ENCODE results near the gene KIAA0930. TPM values are rescaled to one million over a fixed set of nuclear protein-coding genes. Genes with fewer than 3 reads are reported as not detected.

KIAA0930 gene
- total and polyA plus RNA-seq, 7 donors = 13.2 to 51.1 (median 23.4) TPM

GRCh38 chr22:45210991-45211390 lies 29.7 kb downstream of the KIAA0930 start:
- 86 to 90% (median 87%) methylated on average over 8 of the region's 8 CpGs for WGBS, 3 donors

DNA sequence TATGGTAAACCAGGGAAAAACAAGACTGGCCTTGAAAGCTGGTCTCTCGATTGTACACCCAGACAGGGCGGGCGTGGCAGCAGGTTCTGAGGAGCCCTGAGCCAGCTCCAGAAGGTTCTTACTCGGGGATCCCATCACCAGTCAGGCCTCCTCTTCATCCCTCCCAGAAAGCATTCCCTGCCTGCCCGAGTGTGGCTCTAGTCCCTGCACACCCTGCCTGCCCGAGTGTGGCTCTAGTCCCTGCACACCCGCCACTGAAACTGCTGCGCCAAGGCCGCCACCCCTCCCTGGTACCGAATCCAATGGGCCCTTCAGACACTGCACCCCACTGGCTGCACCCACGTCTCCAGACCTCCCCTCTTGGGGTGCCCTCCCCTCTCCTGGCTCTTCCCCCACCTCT lies 30.1 kb downstream of the KIAA0930 start:
- Histone ChIP-seq H3K27ac (no peak overlapping the region), H3K9me3 (no peaks in the 10 kb centered on the region), H3K4me3 (no peak overlapping the region), H3K4me1 (no peaks in the 10 kb centered on the region), H3K36me3 (ENCODE audit: insufficient read depth in 1 of 2, low read depth in 1 of 2) (peaks cover 0 to 6% of the 10 kb centered on the region in 2 donors), H3K27me3 (ENCODE audit: insufficient read depth in 3 of 3, low read length in 2 of 3) (no peaks in the 10 kb centered on the region)
- DNase-seq (peak in 1 of 2 donors; percentile 43), ATAC-seq (no peak)
- 89 to 90% (median 90%) methylated on average over 10 to 11 of the region's 11 CpGs for WGBS, 3 donors
- TF ChIP-seq CTCF (IDR thresholded peaks at IDR 0.05) = no peak
- intact Hi-C loops (cut with DNase I) = no loop called here

More at GRCh38 chr22:45210991-45211390, 29.7 kb downstream of the KIAA0930 start:
- Histone ChIP-seq H3K27ac (no peak overlapping the region), H3K9me3 (no peaks in the 10 kb centered on the region), H3K4me3 (peak overlapping the region; percentile 57), H3K27me3 (ENCODE audit: insufficient read depth in 3 of 3, low read length in 2 of 3) (no peaks in the 10 kb centered on the region), H3K36me3 (ENCODE audit: insufficient read depth in 1 of 2, low read depth in 1 of 2) (peaks cover 0 to 3% of the 10 kb centered on the region in 2 donors), H3K4me1 (no peaks in the 10 kb centered on the region)
- DNase-seq (peak in 1 of 2 donors; percentile 16), ATAC-seq (no peak)
- no peak for TF ChIP-seq CTCF (IDR thresholded peaks at IDR 0.05)
- intact Hi-C loops (cut with DNase I) = no loop called here

- no peaks in the 10 kb centered on the region for H3K27me3 ChIP-seq (ENCODE audit: insufficient read depth in 3 of 3, low read length in 2 of 3)
- peaks cover 0 to 10% of the 10 kb centered on the region in 2 donors for H3K36me3 ChIP-seq (ENCODE audit: insufficient read depth in 1 of 2, low read depth in 1 of 2)
- 92 to 96% (median 94%) methylated on average over 7 of the region's 7 CpGs for WGBS, 3 donors
- no peaks in the 10 kb centered on the region for H3K9me3 ChIP-seq
- DNase-seq (peak in 1 of 2 donors; percentile 30), ATAC-seq (no peak)
- H3K27ac ChIP-seq = no peak overlapping the region
- intact Hi-C loops (cut with DNase I) = no loop called here
- no peak for TF ChIP-seq CTCF (IDR thresholded peaks at IDR 0.05)
- H3K4me3 ChIP-seq = no peak overlapping the region
- H3K4me1 ChIP-seq = no peaks in the 10 kb centered on the region
These were observed 30.5 kb downstream of the KIAA0930 start for GRCh38 chr22:45210174-45210573.

DNA sequence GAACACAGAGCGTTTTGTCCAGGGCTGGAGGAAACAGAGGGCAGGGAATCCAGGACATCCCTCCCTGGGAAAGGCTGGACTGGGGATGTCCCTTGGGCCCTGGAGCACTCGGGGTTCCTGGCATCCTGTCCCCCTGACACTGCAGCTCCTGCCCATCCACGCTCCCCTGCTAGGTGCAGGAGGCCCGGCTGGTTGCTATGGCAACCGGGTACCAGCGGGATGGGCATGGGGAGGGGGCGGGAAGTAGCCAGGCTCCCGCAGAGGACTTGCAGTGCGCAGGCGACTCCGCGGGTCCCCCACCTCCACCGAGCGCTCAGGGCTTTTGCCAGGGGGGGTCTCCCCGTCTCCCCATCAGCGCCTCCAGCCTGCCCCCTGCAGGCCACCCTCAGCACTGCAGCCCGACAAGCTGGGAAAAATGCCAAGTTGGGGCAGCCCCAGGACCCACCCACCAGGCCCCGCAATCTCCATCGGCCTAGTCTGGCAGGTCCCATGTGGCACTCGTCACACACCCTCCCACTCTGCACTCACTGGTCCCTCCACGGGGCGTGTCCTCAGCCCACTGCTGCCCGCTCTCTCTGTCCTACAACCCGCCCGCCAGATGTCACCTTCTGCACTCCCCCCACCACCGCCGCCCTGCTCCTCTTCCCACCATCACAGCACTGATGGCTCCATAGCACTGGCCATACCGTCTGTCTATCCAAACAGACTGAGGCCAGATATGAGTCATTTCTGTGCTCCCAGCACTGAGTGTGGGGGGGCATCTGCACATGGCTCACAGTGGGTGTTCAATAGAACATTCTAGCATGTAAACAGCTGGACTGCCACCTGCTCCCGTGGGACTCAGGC lies 31.5 kb downstream of the KIAA0930 start:
- H3K36me3 ChIP-seq (ENCODE audit: insufficient read depth in 1 of 2, low read depth in 1 of 2) = peaks cover 0 to 19% of the 10 kb centered on the region in 2 donors
- no peak overlapping the region for H3K4me3 ChIP-seq
- intact Hi-C loops (cut with DNase I) = no loop called here
- ATAC-seq (peak in 2 of 4 donors; percentile 8 to 15), DNase-seq (peak in 1 of 2 donors; percentile 64)
- H3K9me3 ChIP-seq = no peaks in the 10 kb centered on the region
- TF ChIP-seq CTCF (IDR thresholded peaks at IDR 0.05) = peak; percentile 35
- WGBS, 3 donors = 38 to 44% (median 44%) methylated on average over 29 of the region's 29 CpGs
- H3K27me3 ChIP-seq (ENCODE audit: insufficient read depth in 3 of 3, low read length in 2 of 3) = no peaks in the 10 kb centered on the region
- no peak overlapping the region for H3K27ac ChIP-seq
- no peaks in the 10 kb centered on the region for H3K4me1 ChIP-seq

Measured in psoas muscle (tissue), 8 donors.